Neural progenitor cell (in vitro differentiated cells): ENCODE results near the gene DENND4C. TPM values are rescaled to one million over a fixed set of nuclear protein-coding genes. Genes with fewer than 3 reads are reported as not detected.
"Not testable (repeated sequence)": the region's sequence is repeated elsewhere in the genome, so short reads cannot be mapped to it uniquely, and the experiment has no call there.

Experiments used
- DNase-seq: peaks from one replicate; pipeline ENCODE4 v3.0.0-alpha.2; 2016; ENCODE audit warnings: low spot score
- H2AFZ ChIP-seq: fragments of 200-600 bp; sonication (generic); replicated peaks from 2 replicates; pipeline ENCODE4 v1.6.1; 2016; ENCODE audit warnings: antibody characterized with exemption
- H3F3A ChIP-seq: fragments of 200-600 bp; sonication (generic); 2 replicates; pipeline ENCODE4 v1.6.1; 2016; ENCODE audit warnings: antibody characterized with exemption, low read depth
- H3K27ac ChIP-seq: fragments of 200-600 bp; sonication (generic); 2 replicates; pipeline ENCODE4 v1.5.1; 2016; ENCODE audit warnings: mild to moderate bottlenecking
- H3K27me3 ChIP-seq: fragments of 200-600 bp; sonication (generic); 2 replicates; pipeline ENCODE4 v1.6.1; 2016; ENCODE audit warnings: mild to moderate bottlenecking, moderate library complexity
- H3K36me3 ChIP-seq: fragments of 200-600 bp; sonication (generic); 2 replicates; pipeline ENCODE4 v1.5.1; 2016
- H3K4me1 ChIP-seq: fragments of 200-600 bp; sonication (generic); 2 replicates; pipeline ENCODE4 v1.6.1; 2016; ENCODE audit warnings: mixed run types
- H3K4me2 ChIP-seq: fragments of 200-600 bp; sonication (generic); 2 replicates; pipeline ENCODE4 v1.6.1; 2016
- H3K4me3 ChIP-seq: fragments of 200-600 bp; sonication (generic); 2 replicates; pipeline ENCODE4 v1.5.1; 2016
- H3K79me2 ChIP-seq: fragments of 200-600 bp; sonication (generic); 2 replicates; pipeline ENCODE4 v1.6.1; 2016; ENCODE audit warnings: low read depth
- H3K9ac ChIP-seq: fragments of 200-600 bp; sonication (generic); 2 replicates; pipeline ENCODE4 v1.6.1; 2016
- H3K9me3 ChIP-seq: fragments of 200-600 bp; sonication (generic); 2 replicates; pipeline ENCODE4 v1.5.1; 2016; ENCODE audit warnings: low read depth
- H4K20me1 ChIP-seq: fragments of 200-600 bp; sonication (generic); 2 replicates; pipeline ENCODE4 v1.6.1; 2016; ENCODE audit warnings: low read depth
- H3K27ac Mint-ChIP-seq: 3 replicates; pipeline ENCODE4 v1.8.0; 2021; ENCODE audit warnings: mixed read lengths
- H3K27me3 Mint-ChIP-seq: 2 replicates; pipeline ENCODE4 v1.8.0; 2022; ENCODE audit warnings: low read depth, mild to moderate bottlenecking, inconsistent platforms, moderate library complexity, mixed read lengths; ENCODE audit not compliant: insufficient read depth
- H3K36me3 Mint-ChIP-seq: 3 replicates; pipeline ENCODE4 v1.8.0; 2021; ENCODE audit warnings: mixed read lengths
- H3K4me1 Mint-ChIP-seq: 3 replicates; pipeline ENCODE4 v1.8.0; 2021; ENCODE audit warnings: mixed read lengths
- H3K4me3 Mint-ChIP-seq: 3 replicates; pipeline ENCODE4 v1.8.0; 2021; ENCODE audit warnings: mild to moderate bottlenecking, moderate library complexity, mixed read lengths
- H3K9me3 Mint-ChIP-seq: 3 replicates; pipeline ENCODE4 v1.8.0; 2020; ENCODE audit warnings: mixed read lengths
- EZH2 ChIP-seq: fragments of 200-600 bp; sonication (generic); IDR thresholded peaks from 2 replicates; pipeline ENCODE4 v1.6.1; 2017; ENCODE audit warnings: antibody characterized with exemption, mild to moderate bottlenecking, moderate library complexity
- EZH2phosphoT487 ChIP-seq: fragments of 200-600 bp; sonication (generic); IDR thresholded peaks from 2 replicates; pipeline ENCODE4 v1.6.1; 2017; ENCODE audit warnings: antibody characterized with exemption
- total RNA-seq: library from RNA; depleted of rRNA; stranded (reverse); fragments of >200 nt; gene quantifications from 2 replicates; pipeline ENCODE4 v1.2.3, GENCODE V29; 2015; ENCODE audit warnings: low replicate concordance
- TF ChIP-seq, protein P1 (sequence below): fragments of 200-600 bp; sonication (generic); IDR thresholded peaks from 2 replicates; pipeline ENCODE4 v1.5.1; 2017; ENCODE audit warnings: antibody characterized with exemption, mild to moderate bottlenecking

Gene DENND4C
- total RNA-seq, 1 donor from 2014 or later = 73.4 TPM

DNA sequence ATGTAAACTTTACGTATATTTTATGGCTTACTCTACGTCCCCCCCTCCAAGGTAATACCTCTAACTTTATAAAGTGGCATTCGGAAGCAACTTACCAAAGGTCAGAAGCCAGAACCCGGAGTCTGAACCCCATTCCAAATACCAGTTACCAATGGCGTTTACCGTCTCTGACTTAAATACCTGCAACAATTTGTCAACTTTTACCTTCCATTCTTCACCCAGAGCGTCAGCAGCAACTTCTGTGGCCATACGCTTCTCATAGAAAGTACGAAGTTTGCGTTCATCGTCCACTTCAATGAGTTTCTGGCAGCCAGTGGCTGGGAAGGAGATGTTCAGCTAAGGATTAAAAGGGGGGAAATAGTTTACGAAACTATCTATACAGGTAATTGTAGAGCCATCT, 148.8 kb downstream of the DENND4C start:
- Mint-ChIP-seq H3K36me3 (peaks cover 24% of the 10 kb centered on the region), H3K9me3 (no peaks in the 10 kb centered on the region), H3K4me1 (peaks cover 30% of the 10 kb centered on the region), H3K27ac (peak overlapping the region; percentile 100), H3K4me3 (peak overlapping the region; percentile 99), H3K27me3 (peaks cover 5% of the 10 kb centered on the region)
- Histone ChIP-seq H3K9ac (peak overlapping the region; percentile 99), H3K9me3 (no peaks in the 10 kb centered on the region), H3K4me2 (peak overlapping the region; percentile 91), H3K27ac (peak overlapping the region; percentile 92), H3K36me3 (peaks cover 33% of the 10 kb centered on the region), H3F3A (peaks cover 65% of the 10 kb centered on the region), H4K20me1 (peaks cover 45% of the 10 kb centered on the region), H3K79me2 (peaks cover 49% of the 10 kb centered on the region), H3K27me3 (no peaks in the 10 kb centered on the region), H3K4me3 (peak overlapping the region; percentile 89), H3K4me1 (peaks cover 28% of the 10 kb centered on the region), H2AFZ (no peak overlapping the region)
- TF ChIP-seq EZH2 (no peak), EZH2phosphoT487 (no peak)
- peak; percentile 16 for DNase-seq

DNA sequence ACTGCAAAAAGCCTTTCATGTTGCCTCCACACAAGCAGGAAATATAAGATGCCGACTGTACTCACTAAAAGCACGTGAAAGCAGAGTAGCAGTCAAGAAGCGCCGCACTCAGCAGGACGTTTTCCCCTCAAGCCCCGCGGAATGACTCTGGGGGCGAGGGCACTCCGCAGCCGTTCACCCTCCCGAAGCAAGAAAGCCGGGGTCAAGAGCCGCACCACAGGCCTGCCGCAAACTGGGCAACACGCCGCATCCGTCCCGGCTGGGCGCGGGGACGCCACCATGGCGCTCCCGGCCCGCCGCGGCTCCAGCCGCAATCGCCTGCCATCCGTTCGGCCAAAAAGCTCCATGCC, 149.2 kb downstream of the DENND4C start:
- peak overlapping the region; percentile 34 for H2AFZ ChIP-seq
- peak overlapping the region; percentile 99 for H3K9ac ChIP-seq
- peaks cover 49% of the 10 kb centered on the region for H3K79me2 ChIP-seq
- peaks cover 30% of the 10 kb centered on the region for H3K4me1 Mint-ChIP-seq
- peak overlapping the region; percentile 91 for H3K4me2 ChIP-seq
- peaks cover 28% of the 10 kb centered on the region for H3K4me1 ChIP-seq
- peak overlapping the region; percentile 92 for H3K27ac ChIP-seq
- H3K9me3 Mint-ChIP-seq = no peaks in the 10 kb centered on the region
- peak; percentile 60 for DNase-seq
- H3K36me3 ChIP-seq = peaks cover 32% of the 10 kb centered on the region
- TF ChIP-seq, protein P1, sequence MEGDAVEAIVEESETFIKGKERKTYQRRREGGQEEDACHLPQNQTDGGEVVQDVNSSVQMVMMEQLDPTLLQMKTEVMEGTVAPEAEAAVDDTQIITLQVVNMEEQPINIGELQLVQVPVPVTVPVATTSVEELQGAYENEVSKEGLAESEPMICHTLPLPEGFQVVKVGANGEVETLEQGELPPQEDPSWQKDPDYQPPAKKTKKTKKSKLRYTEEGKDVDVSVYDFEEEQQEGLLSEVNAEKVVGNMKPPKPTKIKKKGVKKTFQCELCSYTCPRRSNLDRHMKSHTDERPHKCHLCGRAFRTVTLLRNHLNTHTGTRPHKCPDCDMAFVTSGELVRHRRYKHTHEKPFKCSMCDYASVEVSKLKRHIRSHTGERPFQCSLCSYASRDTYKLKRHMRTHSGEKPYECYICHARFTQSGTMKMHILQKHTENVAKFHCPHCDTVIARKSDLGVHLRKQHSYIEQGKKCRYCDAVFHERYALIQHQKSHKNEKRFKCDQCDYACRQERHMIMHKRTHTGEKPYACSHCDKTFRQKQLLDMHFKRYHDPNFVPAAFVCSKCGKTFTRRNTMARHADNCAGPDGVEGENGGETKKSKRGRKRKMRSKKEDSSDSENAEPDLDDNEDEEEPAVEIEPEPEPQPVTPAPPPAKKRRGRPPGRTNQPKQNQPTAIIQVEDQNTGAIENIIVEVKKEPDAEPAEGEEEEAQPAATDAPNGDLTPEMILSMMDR = no peak
- TF ChIP-seq EZH2phosphoT487 = no peak
- peak overlapping the region; percentile 89 for H3K4me3 ChIP-seq
- H3K36me3 Mint-ChIP-seq = peaks cover 24% of the 10 kb centered on the region
- no peaks in the 10 kb centered on the region for H3K9me3 ChIP-seq
- H3F3A ChIP-seq = peaks cover 61% of the 10 kb centered on the region
- peaks cover 5% of the 10 kb centered on the region for H3K27me3 Mint-ChIP-seq
- H3K27me3 ChIP-seq = no peaks in the 10 kb centered on the region
- peak overlapping the region; percentile 100 for H3K27ac Mint-ChIP-seq
- peak overlapping the region; percentile 99 for H3K4me3 Mint-ChIP-seq
- peaks cover 45% of the 10 kb centered on the region for H4K20me1 ChIP-seq

DNA sequence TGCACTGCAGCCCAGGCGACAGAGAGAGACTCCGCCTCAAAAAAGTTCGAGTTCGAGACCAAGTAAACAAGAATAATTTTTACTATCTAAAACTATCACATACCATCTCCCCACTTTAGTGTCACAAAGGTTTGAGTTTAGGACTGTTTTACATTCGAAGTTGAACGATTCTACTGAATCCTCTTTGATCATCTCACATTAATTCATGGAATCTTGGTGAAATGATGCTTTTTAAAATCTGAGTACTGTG, 150.3 kb downstream of the DENND4C start:
- TF ChIP-seq EZH2 = no peak
- TF ChIP-seq EZH2phosphoT487 = no peak
- TF ChIP-seq, protein P1 = no peak
- Mint-ChIP-seq H3K4me1 (peaks cover 30% of the 10 kb centered on the region), H3K27me3 (peaks cover 5% of the 10 kb centered on the region), H3K9me3 (no peaks in the 10 kb centered on the region), H3K36me3 (peaks cover 20% of the 10 kb centered on the region), H3K4me3 (peak overlapping the region; percentile 99), H3K27ac (peak overlapping the region; percentile 74)
- peak overlapping the region; percentile 89 for H3K4me3 ChIP-seq
- H3K27me3 ChIP-seq = no peaks in the 10 kb centered on the region
- H3K36me3 ChIP-seq = peaks cover 32% of the 10 kb centered on the region
- peaks cover 38% of the 10 kb centered on the region for H4K20me1 ChIP-seq
- peak overlapping the region; percentile 74 for H3K9ac ChIP-seq
- H2AFZ ChIP-seq = peak overlapping the region; percentile 60
- no peak for DNase-seq
- peak overlapping the region; percentile 46 for H3K27ac ChIP-seq
- H3K9me3 ChIP-seq = no peaks in the 10 kb centered on the region
- H3K4me2 ChIP-seq = peak overlapping the region; percentile 91
- H3F3A ChIP-seq = peaks cover 51% of the 10 kb centered on the region
- peaks cover 28% of the 10 kb centered on the region for H3K4me1 ChIP-seq
- H3K79me2 ChIP-seq = peaks cover 49% of the 10 kb centered on the region

DNA sequence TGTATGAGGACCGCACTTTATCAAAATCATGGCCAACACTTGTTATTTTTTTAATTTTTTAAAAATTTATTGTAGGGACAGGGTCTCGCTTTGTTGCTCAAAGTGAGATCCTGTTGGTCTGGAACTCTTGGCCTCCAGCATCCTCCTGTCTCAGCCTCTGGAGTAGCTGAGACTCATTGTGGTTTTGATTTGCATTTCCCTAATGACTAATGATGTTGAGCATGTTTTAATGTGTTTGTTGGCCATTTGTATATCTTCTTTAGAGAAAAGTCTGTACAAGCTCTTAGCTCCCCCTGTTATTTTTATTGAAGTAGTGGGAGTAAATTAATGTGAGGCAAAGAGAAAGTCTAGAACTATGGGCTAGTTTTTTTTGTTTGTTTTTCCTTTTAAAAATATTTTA, 151.2 kb downstream of the DENND4C start:
- Histone ChIP-seq H3K9ac (no peak overlapping the region), H2AFZ (no peak overlapping the region), H4K20me1 (peaks cover 29% of the 10 kb centered on the region), H3F3A (peaks cover 41% of the 10 kb centered on the region), H3K27me3 (no peaks in the 10 kb centered on the region), H3K4me1 (peaks cover 27% of the 10 kb centered on the region), H3K4me3 (no peak overlapping the region), H3K27ac (no peak overlapping the region), H3K79me2 (peaks cover 48% of the 10 kb centered on the region), H3K36me3 (peaks cover 25% of the 10 kb centered on the region), H3K9me3 (no peaks in the 10 kb centered on the region), H3K4me2 (no peak overlapping the region)
- Mint-ChIP-seq H3K27me3 (peaks cover 5% of the 10 kb centered on the region), H3K36me3 (peaks cover 15% of the 10 kb centered on the region), H3K27ac (no peak overlapping the region), H3K4me3 (peak overlapping the region; percentile 54), H3K4me1 (peaks cover 30% of the 10 kb centered on the region), H3K9me3 (no peaks in the 10 kb centered on the region)
- DNase-seq = no peak
- TF ChIP-seq, protein P1 = no peak
- TF ChIP-seq EZH2phosphoT487 = no peak
- TF ChIP-seq EZH2 = no peak

DNA sequence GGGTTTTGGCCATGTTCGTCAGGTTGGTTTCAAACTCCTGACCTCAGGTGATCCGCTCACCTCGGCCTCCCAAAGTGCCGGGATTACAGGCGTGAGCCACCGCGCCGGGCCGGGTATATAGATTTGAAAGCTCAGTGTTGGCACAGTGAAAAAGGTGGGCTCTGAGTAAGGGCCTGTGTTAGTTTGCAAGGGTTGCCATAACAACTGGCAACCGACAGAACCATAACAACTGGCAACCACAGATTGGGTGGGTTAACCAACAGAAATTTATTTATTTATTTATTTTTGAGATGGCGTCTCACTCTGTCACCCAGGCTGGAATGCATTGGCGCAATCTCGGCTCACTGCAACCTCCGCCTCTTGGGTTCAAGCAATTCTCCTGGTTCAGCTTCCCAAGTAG, 154.7 kb downstream of the DENND4C start:
- not testable (repeated sequence) for H3K27me3 ChIP-seq, H3K4me1 Mint-ChIP-seq, H3K4me3 Mint-ChIP-seq, H3K4me3 ChIP-seq, H3K27ac Mint-ChIP-seq, DNase-seq, H3F3A ChIP-seq, H3K9me3 Mint-ChIP-seq, H3K9ac ChIP-seq, H3K9me3 ChIP-seq, H3K36me3 Mint-ChIP-seq, H3K36me3 ChIP-seq, H2AFZ ChIP-seq, H3K4me1 ChIP-seq, H3K4me2 ChIP-seq, H3K27me3 Mint-ChIP-seq, H3K27ac ChIP-seq, H4K20me1 ChIP-seq
- peaks cover 14% of the 10 kb centered on the region for H3K79me2 ChIP-seq
